ENCODE results near the gene PTPRG.

GRCh38 chr3:61613666-61614065, 52.3 kb downstream of the PTPRG start:
- no peak for TF ChIP-seq CTCF (conservative IDR thresholded peaks at IDR 0.05)
- TF ChIP-seq ZFX (IDR thresholded peaks at IDR 0.05): no peak
